Common myeloid progenitor, CD34-positive (primary cell): ENCODE results near the gene ELL.
A peak's percentile ranks its signal among the peaks of the same experiment; 100 is the strongest.

Source experiments
- CTCF ChIA-PET: fragments of 350-600 bp; sonication (Branson Sonifier 250); formaldehyde crosslinking; loops from one replicate; lab custom pipeline; 2021; ENCODE audit warnings: antibody characterized with exemption; lab: Charles Lee
- POLR2A ChIA-PET: fragments of 350-600 bp; sonication (Branson Sonifier 250); formaldehyde crosslinking; loops from one replicate; lab custom pipeline; 2021; ENCODE audit warnings: antibody characterized with exemption; lab: Charles Lee
- DNase-seq, 3 donors: peaks; one replicate each; pipeline versions ENCODE4 v3.0.0 to v3.0.0-alpha.2; 2013
- H3K27ac ChIP-seq, 2 experiments: 1 replicate in 1 of 2; 2 replicates in 1 of 2; pipeline ENCODE4 v1.7.0; 2013; ENCODE audit warnings: inconsistent platforms in 2 of 2, low read length in 2 of 2, mild to moderate bottlenecking in 2 of 2, low read depth in 1 of 2, moderate library complexity in 1 of 2; ENCODE audit not compliant: severe bottlenecking in 2 of 2, insufficient read depth in 1 of 2, poor library complexity in 1 of 2
- H3K27me3 ChIP-seq, 5 experiments: replicated peaks in 2 of 5; 1 replicate in 3 of 5; 2 replicates in 2 of 5; pipeline versions ENCODE4 v1.6.1 to v1.7.0; 2013; ENCODE audit warnings: low read length in 4 of 5, mild to moderate bottlenecking in 2 of 5, moderate library complexity in 2 of 5, inconsistent platforms in 1 of 5; ENCODE audit not compliant: insufficient read depth in 5 of 5, control insufficient read depth in 4 of 5
- H3K36me3 ChIP-seq, 4 experiments: 1 replicate in 2 of 4; 2 replicates in 2 of 4; pipeline versions ENCODE4 v1.6.1 to v1.7.0; 2013; ENCODE audit warnings: low read length in 3 of 4, control low read depth in 1 of 4, mild to moderate bottlenecking in 1 of 4; ENCODE audit not compliant: control insufficient read depth in 4 of 4, insufficient read depth in 4 of 4
- H3K4me1 ChIP-seq, 4 experiments: 1 replicate in 3 of 4; 2 replicates in 1 of 4; pipeline versions ENCODE4 v1.6.1 to v1.7.1; 2013; ENCODE audit warnings: low read length in 3 of 4, mild to moderate bottlenecking in 3 of 4, control low read depth in 1 of 4, inconsistent platforms in 1 of 4, moderate library complexity in 1 of 4; ENCODE audit not compliant: control insufficient read depth in 4 of 4, insufficient read depth in 4 of 4; ENCODE audit errors: control extremely low read depth in 1 of 4
- H3K4me3 ChIP-seq, 7 experiments: 1 replicate in 4 of 7; 2 replicates in 3 of 7; pipeline versions ENCODE4 v1.5.1 to v1.7.0; 2013; ENCODE audit warnings: mild to moderate bottlenecking in 7 of 7, low read length in 6 of 7, moderate library complexity in 6 of 7, inconsistent platforms in 2 of 7, low read depth in 2 of 7, control low read depth in 1 of 7; ENCODE audit not compliant: insufficient read depth in 4 of 7, control insufficient read depth in 1 of 7; ENCODE audit errors: extremely low read depth in 1 of 7
- H3K9me3 ChIP-seq, 5 experiments: 1 replicate in 4 of 5; 2 replicates in 1 of 5; pipeline versions ENCODE4 v1.6.1 to v1.7.1; 2013; ENCODE audit warnings: low read length in 4 of 5, mild to moderate bottlenecking in 2 of 5, inconsistent platforms in 1 of 5, low read depth in 1 of 5, moderate library complexity in 1 of 5; ENCODE audit not compliant: control insufficient read depth in 4 of 5, insufficient read depth in 2 of 5; ENCODE audit errors: control extremely low read depth in 1 of 5
- WGBS: methylation state at CpG from one replicate; pipeline ENCODE4 v1.1.5; 2013; ENCODE audit not compliant: insufficient coverage; 5-methylcytosine and 5-hydroxymethylcytosine counted together

Gene ELL

DNA sequence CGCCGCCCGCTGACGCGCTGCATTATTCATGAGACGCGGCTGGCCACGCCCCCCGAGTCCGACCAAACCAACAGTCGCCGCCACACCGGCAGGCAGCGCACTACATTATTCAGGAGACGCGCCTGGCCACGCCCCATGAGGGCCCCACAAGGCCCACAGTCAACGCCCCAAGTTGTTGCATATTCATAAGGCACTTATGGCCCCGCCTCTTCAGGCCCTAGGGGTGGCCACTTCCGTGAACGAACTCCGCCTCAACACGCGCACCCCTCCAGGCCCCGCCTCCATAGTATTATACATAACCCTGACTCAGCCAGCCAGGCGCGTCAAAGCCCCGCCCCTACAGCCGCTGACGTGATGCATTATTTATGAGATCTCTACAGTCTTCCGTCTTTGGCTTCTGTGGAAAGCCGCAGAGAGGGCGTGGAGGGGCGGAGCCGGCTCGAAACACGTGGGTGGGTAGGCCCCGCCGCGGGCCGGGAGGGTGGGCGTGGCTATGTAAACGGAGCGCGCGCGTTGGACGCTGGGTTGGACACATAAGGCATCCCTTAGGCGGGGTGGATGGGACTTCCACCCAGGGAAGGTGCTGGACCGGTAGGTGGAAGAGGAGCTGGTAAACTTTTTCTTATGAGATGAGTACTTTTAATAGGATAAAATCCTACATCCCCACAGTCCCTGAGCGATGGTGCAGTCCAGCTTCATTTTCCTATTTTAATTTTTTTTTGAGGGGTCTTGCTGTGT lies 423 bp upstream of the ELL start:
- CTCF ChIA-PET, result interaction anchor here (1.0 to 4.9 kb wide), 6 partner anchors 8 to 65 kb away, joined by 4 to 56 read pairs (median 12); no protein-coding TSS in a partner anchor
- no peaks in the 10 kb centered on the region for H3K27me3 ChIP-seq
- POLR2A ChIA-PET, result interaction anchor here (0.6 to 1.7 kb wide), 6 partner anchors 19 to 317 kb away, joined by 3 to 8 read pairs (median 4); partner anchors contain the start of genes FKBP8 and UBA52
- H3K36me3 ChIP-seq, result no peaks in the 10 kb centered on the region
- peaks cover 0 to 27% (median 15%) of the 10 kb centered on the region in 4 experiments for H3K4me1 ChIP-seq
- DNase-seq, result peak; percentile 100
- peak overlapping the region in 5 of 7 experiments; percentile 86 to 98 (median 97) for H3K4me3 ChIP-seq
- no peaks in the 10 kb centered on the region for H3K9me3 ChIP-seq
- under 1% methylated on average over 41 of the region's 51 CpGs for WGBS
- peak overlapping the region; percentile 94 to 95 for H3K27ac ChIP-seq

DNA sequence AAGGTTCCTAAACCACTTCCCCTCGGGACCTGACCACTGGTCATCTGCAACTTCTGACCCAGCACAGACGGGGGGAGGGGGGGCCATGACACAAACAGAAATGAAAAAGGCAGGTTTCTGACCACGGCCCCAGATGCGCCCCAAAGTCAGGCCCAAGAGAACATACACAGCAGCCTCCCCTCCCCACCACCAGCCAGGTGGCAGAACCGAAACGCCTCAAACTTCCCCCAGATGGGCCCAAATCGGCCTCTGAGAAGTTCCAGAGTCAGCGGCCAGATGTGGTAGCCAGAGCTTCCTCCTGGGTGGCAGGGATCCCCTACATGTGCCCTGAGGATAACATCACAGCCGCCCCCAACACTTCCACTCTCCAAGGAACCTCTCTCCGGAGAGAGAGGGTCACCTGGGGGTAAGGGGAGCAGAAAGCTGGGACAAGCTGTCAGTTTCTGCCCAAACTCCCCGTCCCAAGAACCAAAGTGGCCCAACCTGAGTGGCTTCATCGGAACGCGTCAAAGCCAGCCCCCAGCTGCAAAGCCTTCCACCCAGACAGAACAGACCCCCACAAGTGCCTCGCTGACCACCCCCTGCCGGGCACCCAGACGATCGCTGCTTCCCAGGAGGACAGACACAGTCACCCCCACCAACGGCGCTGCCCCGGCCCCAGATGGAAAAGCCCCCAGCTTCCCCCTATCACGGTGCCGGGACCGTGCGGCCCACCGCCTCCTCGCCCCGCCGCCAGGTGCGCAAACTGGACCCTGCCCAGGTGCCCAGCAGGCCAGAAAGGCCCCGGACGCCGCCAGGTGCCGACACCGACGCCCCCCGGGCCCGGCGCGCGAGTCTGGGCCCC lies 800 bp downstream of the ELL start:
- Histone ChIP-seq H3K4me3 (peak overlapping the region; percentile 86 to 98 (median 96)), H3K27ac (peak overlapping the region; percentile 86 to 93), H3K4me1 (peaks cover 0 to 27% (median 15%) of the 10 kb centered on the region in 4 experiments), H3K9me3 (no peaks in the 10 kb centered on the region), H3K27me3 (no peaks in the 10 kb centered on the region), H3K36me3 (peaks cover 0 to 6% (median 0%) of the 10 kb centered on the region in 4 experiments)
- POLR2A ChIA-PET, result interaction anchor here (0.6 to 1.7 kb wide), 7 partner anchors 15 to 644 kb away, joined by 3 to 8 read pairs (median 3); partner anchors contain the start of gene UBA52
- WGBS, result 0% methylated on average over 28 of the region's 41 CpGs
- DNase-seq, result peak in 2 of 3 donors; percentile 54 to 55
- CTCF ChIA-PET, result interaction anchor here (0.8 to 4.9 kb wide), 17 partner anchors 8 to 70 kb away, joined by 3 to 56 read pairs (median 5); no protein-coding TSS in a partner anchor

DNA sequence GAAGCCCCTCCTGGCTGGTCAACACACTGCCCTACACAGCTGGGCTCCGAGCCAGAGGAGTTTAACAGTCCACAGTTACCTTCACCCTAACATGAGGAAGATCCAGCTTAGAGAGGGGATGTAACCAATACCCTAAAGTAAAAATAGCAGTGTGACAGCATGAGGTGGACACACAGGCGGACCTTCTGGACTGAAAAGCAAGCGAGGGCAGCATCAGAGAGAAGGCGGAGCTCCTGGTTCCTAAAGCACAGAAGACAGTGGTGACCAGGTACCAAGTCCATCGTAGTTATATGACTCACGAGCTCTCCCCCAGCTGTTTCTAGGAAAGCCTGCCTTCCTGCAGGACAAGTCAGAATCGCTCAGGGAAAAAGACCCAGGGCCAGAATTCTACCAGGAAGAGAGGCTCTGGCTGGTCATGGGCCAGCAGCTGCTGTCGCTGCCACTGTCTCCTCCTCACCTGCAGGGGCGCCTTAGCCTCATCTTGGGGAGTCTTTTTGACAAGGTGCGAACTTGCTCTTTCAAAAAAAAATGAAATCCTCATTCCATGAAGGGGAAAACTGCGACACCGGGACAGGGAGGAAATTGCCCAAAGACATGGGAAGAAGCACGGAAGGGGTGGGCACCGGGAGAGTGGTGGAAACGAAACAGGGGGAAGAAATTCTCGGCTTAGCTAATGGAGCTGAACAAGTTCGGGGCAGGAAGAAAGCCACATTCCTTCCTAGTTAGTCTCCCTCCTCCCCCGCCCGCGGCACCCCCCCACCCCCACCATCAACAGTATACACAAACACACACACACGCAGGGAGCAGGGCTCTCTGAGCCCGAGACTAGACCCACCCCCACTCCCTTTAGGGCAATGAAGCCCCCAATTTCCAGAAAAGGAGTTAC lies 1.7 kb downstream of the ELL start:
- POLR2A ChIA-PET, result interaction anchor here (0.6 to 1.7 kb wide), 3 partner anchors 17 to 344 kb away, joined by 3 to 8 read pairs (median 3); no protein-coding TSS in a partner anchor
- Histone ChIP-seq H3K4me1 (peaks cover 0 to 27% (median 15%) of the 10 kb centered on the region in 4 experiments), H3K4me3 (peak overlapping the region; percentile 86 to 98 (median 96)), H3K27ac (peak overlapping the region; percentile 86 to 93), H3K27me3 (no peaks in the 10 kb centered on the region), H3K36me3 (peaks cover 0 to 7% (median 0%) of the 10 kb centered on the region in 4 experiments), H3K9me3 (no peaks in the 10 kb centered on the region)
- 30% methylated on average over 11 of the region's 22 CpGs for WGBS
- CTCF ChIA-PET, result interaction anchor here (0.7 to 4.9 kb wide), 27 partner anchors 9 to 327 kb away, joined by 3 to 56 read pairs (median 4); partner anchors contain the start of genes KXD1, UBA52 and UPF1
- DNase-seq, result peak in 2 of 3 donors; percentile 63 to 71

DNA sequence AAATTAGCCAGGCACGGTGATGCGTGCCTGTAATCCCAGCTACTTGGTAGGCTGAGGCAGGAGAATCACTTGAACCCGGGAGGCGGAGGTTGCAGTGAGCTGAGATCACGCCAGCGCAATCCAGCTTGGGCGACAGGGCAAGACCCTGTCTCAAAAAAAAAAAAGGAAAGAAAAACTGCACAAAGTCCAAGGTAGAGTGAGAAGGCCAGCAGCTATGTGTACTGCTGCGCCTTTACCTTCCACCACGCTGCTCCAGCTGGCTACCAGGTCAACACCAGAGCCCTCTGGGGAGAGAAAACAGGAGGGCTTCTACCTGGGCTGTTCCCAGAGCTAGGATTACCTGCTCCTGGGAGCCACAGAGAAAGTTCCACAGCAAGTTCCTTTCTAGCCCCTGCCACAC lies 3.2 kb downstream of the ELL start:
- no peak overlapping the region for H3K27ac ChIP-seq
- H3K36me3 ChIP-seq, result peaks cover 0 to 11% (median 2%) of the 10 kb centered on the region in 4 experiments
- peaks cover 2 to 27% (median 15%) of the 10 kb centered on the region in 4 experiments for H3K4me1 ChIP-seq
- WGBS, result 93% methylated on average over 9 of the region's 9 CpGs
- POLR2A ChIA-PET, result no interaction called here
- no peaks in the 10 kb centered on the region for H3K9me3 ChIP-seq
- no peaks in the 10 kb centered on the region for H3K27me3 ChIP-seq
- H3K4me3 ChIP-seq, result no peak overlapping the region
- CTCF ChIA-PET, result interaction anchor here (0.6 to 4.9 kb wide), 6 partner anchors 10 to 71 kb away, joined by 3 to 56 read pairs (median 10); no protein-coding TSS in a partner anchor
- DNase-seq, result no peak

DNA sequence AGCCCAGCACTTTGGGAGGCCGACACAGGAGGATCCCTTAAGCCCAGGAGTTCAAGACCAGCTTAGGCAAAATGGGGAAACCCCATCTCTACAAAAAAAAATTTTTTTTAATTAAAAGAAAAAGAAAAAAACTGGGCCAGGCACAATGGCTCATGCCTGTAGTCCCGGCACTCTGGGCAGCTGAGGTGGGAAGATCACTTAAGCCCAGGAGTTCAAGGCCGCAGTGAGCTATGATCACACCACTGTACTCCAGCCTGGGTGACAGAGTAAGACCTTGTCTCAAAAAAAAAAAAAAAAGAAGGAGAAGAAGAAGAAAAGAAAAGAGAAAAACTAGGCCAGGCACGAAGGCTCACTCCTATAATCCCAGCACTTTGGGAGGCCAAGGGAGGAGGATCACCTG lies 4.3 kb downstream of the ELL start:
- Histone ChIP-seq H3K9me3 (no peaks in the 10 kb centered on the region), H3K4me3 (no peak overlapping the region), H3K36me3 (peaks cover 0 to 11% (median 2%) of the 10 kb centered on the region in 4 experiments), H3K27me3 (no peaks in the 10 kb centered on the region), H3K4me1 (peaks cover 2 to 27% (median 14%) of the 10 kb centered on the region in 4 experiments), H3K27ac (no peak overlapping the region)
- 100% methylated on average over 2 of the region's 4 CpGs for WGBS
- POLR2A ChIA-PET, result no interaction called here
- DNase-seq, result no peak
- CTCF ChIA-PET, result interaction anchor here (1.5 to 4.9 kb wide), 3 partner anchors 9 to 48 kb away, joined by 3 to 56 read pairs (median 11); no protein-coding TSS in a partner anchor

DNA sequence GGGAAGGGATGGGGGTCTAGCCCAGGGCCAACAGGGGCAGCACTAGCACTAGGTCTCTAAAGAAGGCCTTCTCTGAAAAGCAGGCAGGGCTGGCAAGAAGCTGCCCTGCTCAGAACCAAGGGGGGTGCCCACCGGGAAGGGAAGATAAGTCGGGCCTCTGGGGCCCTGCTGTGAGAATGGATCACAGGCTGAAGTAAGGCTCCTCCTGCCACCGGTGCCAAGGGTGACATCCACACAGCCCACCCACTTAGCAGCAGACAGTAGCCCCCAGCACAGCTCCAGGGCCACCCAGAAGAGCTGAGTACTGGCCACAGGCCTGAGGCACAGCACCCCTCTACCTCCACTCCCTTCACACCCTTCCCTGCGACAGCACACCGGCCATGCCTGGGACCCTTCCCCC lies 5.9 kb downstream of the ELL start:
- H3K4me3 ChIP-seq, result no peak overlapping the region
- POLR2A ChIA-PET, result no interaction called here

More for the DNA sequence above, 5.9 kb downstream of the ELL start:
- Histone ChIP-seq H3K27ac (no peak overlapping the region), H3K4me1 (peaks cover 2 to 22% (median 10%) of the 10 kb centered on the region in 4 experiments), H3K36me3 (peaks cover 0 to 11% (median 2%) of the 10 kb centered on the region in 4 experiments), H3K27me3 (no peaks in the 10 kb centered on the region), H3K9me3 (no peaks in the 10 kb centered on the region)
- 89% methylated on average over 5 of the region's 5 CpGs for WGBS
- no peak for DNase-seq
- CTCF ChIA-PET, result interaction anchor here (1.4 to 3.0 kb wide), 4 partner anchors 8 to 47 kb away, joined by 5 to 11 read pairs (median 6); no protein-coding TSS in a partner anchor
